CD4-positive, alpha-beta T cell treated with Interleukin-17A for 1 hour (primary cell): Measurements from ENCODE around the gene ATP4A.
"Not testable (repeated sequence)": the region's sequence is repeated elsewhere in the genome, so short reads cannot be mapped to it uniquely, and the experiment has no call there.

Experiments
- DNase-seq: peaks from one replicate; pipeline ENCODE4 v3.0.0-alpha.2; 2020

The ATP4A gene

DNA sequence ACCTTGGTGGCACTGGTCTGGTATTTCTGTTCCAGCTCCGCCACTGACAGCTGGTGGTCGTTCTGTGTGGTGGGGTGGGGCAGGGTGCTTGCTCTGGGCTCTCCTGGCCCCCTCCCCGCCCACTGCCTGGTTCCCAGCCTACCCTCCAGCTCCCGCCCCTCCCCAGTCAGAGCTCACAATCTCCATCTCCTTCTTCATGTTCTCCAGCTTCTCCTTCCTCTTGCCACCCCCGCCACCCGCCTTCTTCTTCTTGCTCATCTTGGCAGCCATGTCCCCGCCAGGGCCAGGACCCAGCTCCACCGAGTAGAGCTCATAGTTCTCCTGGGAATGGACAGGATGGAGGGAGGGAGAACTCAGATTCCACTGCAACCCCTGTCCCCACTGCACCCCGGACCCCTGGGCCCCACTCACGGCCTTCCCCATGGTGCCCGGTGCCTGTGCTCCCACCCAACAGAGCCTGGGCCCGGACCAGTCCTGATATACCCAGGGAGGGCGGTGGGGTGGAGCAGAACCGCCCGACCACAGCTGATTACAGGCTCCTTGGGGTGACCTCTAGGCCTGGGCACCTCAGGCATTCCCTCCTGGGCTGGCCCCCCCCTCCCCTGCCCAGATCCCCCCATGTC is at the start of gene ATP4A:
Gene ATP4A, minus strand, starts transcription at position 452 of the 623 bp plus-strand sequence. Its CDS starts 29 bp downstream, at position 423.
- no peak for DNase-seq

DNA sequence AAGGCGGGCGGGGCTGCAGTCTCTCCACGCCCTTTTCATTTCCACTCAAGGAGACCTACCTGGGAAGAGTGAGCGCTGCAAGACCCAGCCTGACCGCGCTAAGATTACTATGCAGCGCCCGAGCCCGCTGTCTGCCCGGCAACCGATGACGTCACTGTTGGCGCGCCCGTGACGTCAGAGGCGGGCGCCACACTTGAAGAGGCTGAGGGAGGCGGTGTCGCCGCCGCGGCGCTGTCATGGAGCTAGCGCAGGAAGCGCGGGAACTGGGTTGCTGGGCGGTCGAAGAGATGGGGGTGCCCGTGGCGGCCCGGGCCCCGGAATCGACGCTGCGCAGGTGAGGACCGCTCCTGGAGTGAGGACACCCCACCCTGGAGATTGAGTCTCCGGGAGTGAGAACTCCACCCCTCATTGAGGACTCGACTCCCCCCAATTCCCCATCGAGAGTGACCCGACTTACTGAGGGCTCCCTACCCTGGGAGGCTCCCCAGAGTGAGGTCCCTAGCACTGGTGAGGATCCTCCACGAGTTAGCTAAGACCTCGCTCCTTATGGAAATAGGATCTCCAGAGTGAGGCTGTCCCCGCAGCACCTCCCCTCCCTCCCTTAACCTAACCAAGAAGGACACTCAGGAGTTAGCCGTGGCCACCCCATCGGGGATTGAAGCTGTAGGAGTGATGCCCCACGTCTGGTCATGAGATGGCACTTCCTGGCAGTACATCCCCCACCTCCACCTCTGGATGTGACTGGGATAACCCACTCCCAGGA is 49.3 kb upstream of the ATP4A start, which contains the start of gene HAUS5:
Gene HAUS5, plus strand, starts transcription at position 177 of the 763 bp plus-strand sequence. Its CDS starts 60 bp downstream, at position 237.
- DNase-seq: peak; percentile 95

DNA sequence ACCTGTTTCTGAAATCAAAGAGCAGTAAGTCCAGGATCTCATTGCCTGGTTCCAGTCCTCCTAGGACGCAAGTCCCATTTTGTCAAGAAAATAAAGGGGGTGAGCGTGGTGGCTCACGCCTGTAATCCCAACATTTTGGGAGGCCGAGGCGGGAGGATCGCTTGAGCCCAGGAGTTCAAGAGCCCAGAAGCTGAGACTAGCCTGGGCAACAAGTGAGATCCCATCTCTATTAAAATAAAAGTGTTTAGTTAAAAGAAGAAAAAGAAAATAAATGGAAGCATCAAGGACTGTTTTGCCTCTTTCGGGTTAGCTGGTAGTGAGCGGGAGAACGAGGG is 48.7 kb upstream of the ATP4A start:
- no peak for DNase-seq

DNA sequence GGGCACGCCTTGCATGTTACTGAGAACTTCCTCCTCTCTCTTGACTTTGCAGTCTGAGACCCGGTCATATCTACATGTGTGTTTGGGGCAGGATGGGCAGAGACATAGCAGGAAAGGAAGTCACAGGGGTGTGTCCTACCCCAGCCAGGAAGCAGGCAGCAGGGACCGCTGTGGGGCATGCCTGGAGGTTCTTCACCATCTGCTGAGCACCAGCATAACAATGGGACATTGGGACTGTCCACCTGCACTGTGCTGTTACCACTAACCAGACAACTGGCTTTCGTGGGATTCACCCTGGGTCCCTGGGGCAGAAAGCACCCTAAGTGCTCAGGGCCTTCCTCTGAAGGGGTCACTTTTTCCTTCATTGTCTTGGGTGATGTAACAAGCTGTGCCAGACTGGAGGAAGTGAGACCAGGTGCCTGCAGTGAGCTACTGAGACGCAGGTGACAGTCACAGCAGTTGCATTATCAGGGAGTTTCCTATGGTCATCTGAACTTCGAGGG is 46.4 kb upstream of the ATP4A start:
- peak; percentile 56 for DNase-seq

DNA sequence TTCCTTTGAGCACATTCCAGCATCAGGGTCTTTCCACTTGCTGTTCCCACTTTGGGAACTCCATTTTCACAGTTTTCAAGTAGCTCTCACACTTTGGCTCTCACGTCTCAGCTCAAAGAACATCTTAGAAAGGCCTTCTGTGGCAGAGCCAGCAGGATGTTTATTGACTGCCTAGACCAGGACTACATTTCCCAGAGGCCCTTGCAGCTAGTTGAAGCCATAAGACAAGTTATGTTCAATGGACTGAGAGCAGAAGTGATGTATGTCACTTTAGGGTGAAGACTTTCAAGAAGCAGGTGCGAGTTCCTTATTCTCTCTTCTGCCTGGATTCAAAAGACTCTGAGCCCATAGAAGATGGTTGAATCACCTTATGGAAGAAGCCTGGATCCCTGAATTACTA is 44.8 kb upstream of the ATP4A start:
- peak; percentile 22 for DNase-seq

DNA sequence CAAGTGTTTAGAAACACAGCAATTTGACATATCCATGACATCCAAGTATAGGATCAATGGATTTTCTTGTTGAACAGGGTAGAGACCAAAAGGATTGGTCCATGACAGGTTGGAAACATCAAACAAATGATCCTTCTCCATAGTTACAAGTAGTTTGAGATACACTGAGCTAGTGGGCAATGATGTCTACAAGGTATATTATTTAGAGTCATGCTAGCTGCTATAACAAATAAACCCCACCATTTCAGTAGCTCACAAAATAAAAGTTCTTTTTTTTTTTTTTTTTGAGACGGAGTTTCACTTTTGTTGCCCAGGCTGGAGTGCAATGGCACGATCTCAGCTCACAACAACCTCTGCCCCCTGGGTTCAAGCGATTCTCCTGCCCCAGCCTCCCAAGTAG is 44.2 kb upstream of the ATP4A start:
- no peak for DNase-seq

DNA sequence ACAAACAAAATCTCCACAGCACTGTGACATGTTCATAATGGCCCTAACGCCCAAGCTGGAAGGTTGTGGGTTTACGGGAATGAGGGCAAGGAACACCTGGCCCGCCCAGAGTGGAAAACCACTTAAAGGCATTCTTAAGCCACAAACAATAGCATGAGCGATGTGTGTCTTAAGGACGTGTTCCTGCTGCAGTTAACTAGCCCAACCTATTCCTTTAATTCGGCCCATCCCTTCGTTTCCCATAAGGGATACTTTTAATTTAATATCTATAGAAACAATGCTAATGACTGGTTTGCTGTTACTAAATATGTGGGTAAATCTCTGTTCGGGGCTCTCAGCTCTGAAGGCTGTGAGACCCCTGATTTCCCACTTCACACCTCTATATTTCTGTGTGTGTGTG is 43.7 kb upstream of the ATP4A start:
- DNase-seq: not testable (repeated sequence)

DNA sequence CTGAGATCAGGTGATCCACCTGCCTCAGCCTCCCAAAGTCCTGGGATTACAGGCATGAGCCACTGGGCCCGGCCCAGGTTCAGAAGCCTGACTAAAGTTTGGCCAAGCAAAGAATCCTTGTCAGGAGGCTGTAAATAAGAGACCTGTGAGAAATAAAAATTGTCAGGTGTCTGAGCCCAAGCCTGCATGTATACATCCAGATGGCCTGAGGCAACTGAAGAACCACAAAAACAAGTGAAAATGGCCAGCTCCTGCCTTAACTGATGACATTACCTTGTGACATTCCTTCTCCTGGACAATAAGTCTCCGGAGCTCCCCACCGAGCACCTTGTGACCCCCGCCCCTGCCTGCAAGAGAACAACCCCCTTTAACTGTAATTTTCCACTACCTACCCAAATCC is 41.0 kb upstream of the ATP4A start:
- not testable (repeated sequence) for DNase-seq

DNA sequence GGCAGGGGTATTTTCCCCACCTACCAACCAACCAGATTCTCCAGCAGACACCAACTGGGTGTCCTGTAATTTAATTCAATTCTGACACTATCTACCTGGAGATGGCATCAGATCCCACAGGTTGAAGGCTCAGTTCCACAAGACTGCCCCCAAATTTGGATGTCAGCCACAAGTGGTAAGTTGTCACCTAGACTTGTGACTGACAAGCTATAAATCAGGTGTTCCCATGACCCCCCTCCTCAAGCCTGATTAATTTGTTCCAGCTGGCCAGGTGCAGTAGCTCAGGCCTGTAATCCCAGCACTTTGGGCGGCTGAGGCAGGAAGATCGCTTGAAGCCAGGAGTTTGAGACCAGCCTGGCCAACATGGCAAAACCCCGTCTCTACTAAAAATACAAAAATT is 38.5 kb upstream of the ATP4A start:
- DNase-seq: no peak

DNA sequence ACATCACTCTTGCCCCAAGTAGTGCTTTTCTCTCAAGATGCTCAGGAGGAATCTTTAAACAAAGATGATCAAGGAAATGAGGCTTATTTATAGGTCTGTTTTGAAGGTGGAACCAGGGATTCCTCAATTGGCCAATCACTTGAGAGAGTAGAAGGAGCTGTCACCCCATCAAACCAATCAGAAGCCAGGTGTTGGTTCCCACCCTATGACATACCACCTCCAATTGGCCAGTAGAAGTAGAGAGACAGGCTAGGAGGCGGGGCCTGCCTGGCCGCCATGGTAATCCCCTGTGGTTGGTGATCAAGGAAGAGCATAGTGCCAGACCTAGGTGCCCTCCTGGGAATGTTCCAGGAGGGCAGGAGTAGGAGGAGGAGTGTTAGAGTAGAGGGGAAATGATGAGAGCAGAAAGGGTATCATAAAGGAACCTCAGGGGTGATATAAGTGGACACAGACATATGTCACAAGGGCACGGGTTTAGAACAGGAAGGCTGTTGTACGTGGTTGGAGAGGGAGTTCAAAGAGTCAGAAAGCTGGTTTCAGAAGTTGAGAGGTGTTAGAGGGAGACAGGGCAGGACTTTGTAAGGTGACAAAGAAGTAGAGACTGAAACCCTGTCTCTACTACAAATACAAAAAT is 33.0 kb upstream of the ATP4A start:
- peak; percentile 9 for DNase-seq

DNA sequence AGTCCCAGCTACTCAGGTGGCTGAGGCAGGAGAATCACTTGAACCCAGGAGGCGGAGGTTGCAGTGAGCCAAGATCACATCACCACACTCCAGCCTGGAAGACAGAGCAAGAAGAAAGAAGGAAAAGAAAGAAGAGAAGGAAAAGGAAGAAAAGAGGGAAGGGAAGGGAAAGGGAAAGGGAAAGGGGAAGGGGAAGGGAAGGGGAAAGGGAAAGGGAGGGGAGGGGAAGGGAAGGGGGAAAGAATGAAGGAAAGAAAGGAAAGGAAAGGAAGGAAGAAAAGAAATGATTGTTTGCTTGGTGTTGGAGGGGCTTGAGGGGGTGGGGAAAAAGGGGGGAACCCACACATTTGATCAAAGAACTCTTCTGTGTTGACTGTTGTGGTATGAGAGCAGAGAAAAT is 32.5 kb upstream of the ATP4A start:
- DNase-seq: no peak

DNA sequence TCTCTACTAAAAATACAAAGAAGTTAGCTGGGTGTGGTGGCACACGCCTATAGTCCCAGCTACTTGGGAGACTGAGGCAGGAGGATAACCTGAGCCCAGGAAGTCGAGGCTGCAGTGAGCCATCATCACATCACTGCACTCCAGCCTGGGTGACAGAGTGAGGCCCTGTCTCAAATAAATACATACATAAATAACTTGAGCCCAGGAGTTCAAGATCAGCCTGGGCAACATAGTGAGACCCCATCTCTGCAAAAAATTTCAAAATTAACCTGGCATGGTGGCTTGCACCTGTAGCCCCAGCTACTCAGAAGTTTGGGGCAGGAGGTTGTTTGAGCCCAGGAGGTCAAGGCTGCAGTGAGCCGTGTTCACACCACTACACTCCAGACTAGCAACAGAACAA is 31.6 kb upstream of the ATP4A start:
- not testable (repeated sequence) for DNase-seq

DNA sequence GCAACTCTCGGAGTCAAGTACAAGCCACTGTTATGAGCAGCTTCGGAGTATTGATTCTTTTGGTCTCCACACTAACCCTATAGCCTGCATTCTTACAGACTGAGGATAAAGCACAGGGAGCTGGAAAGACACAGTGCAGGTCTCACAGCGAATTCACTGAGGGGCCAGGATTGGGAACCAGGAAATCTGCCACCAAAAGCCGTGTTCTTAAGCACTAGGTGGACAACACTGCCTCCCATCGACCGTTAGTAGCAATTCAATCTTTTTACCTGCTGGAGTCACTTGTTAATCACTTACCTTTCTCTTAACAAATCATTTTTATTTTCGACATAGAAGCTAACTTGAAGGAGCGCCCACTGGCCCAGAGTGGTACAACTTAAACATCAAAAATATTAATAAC is 28.8 kb upstream of the ATP4A start:
- DNase-seq: peak; percentile 43

DNA sequence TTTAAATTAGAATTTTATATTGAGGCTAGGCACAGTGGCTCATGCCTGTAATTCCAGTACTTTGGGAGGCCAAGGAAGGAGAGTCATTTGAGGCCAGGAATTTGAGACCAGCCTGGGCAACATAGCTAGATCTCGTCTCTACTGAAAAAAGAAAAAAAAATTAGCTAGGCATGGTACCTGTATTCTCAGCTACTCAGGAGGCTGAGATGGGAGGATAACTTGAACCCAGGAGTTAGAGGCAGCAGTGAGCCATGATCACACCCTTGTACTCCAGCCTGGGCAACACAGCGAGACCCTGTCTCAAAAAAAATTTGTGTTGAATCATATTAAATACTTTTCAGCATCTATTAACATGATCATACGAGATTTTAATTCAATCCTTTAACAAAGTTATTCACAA is 27.4 kb upstream of the ATP4A start:
- DNase-seq: no peak

DNA sequence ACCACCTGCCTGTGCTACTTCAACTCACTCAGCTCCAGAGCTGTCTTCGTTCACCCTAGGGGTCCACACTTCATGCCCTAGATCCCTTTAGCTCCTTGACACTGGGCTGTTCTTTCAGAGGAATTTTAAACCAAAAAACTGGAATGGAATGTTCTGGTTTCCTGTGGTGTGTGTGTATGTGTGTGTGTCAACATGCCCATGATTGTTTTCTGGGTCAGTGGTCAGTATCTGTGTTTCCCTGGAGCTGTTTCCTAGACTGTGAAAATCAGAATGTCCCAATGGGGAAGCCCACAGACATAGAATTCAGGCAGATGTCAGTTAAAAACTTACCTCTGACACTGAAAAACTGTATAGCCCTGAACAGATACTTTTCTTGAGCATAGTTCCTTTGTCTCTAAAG is 23.9 kb upstream of the ATP4A start:
- DNase-seq: no peak

DNA sequence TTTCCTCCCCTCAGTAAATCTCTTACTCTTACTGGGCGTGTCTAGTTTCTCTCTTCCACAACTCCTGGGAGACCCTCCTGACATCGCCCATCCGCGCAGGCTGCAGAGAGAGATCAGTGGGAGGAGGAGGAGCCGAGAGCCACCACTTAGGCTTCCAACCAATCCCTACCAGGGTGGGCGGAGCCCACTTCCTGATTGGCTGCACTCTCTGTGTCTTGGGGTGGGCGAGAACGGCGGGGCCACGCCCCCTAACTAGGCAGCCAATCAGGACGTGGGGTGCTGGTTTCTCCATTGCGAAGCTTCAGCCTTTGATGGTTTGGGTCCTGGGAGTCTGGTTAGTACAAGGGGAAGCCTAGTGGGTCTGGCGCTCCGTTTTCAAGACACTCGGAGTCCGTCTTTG is 22.4 kb upstream of the ATP4A start, which contains the start of gene PMIS2:
Gene PMIS2, plus strand, starts transcription at position 326 of the 400 bp plus-strand sequence. CDS start 87 bp downstream, outside the sequence.
- no peak for DNase-seq

DNA sequence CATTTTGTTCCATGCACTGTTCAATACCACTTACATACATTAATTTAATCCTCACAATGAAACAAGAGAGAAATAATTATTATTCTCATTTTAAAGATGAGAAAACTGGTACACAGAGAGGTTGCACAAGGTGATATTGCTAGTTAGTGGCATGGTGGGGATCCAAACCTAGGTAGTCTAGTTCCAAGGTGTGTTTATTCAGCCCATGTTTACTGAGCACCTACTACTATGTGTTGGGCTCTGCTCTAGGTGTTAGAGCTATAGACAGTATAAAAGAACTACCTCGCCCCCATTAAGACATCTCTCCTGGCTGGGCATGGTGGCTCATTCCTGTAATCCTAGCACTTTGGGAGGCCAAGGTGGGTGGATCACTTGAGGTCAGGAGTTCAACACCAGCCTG is 19.3 kb upstream of the ATP4A start:
- no peak for DNase-seq

DNA sequence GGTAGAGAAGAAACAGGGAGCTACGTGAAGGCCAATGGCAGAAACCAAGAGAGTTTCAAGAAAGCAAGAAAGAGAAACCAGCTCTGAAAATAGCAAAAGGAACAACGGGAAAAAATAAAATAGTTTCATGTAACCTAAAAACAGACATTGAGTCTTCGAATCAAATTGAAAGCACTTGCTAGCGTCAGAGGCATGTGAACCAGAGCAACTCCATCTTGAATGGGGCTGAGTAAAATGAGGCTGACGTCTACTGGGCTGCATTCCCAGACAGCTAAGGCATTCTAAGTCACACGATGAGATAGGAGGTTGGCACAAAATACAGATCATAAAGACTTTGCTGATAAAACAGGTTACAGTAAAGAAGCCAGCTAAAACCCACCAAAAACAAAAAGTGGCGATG is 15.2 kb upstream of the ATP4A start:
- DNase-seq: no peak

DNA sequence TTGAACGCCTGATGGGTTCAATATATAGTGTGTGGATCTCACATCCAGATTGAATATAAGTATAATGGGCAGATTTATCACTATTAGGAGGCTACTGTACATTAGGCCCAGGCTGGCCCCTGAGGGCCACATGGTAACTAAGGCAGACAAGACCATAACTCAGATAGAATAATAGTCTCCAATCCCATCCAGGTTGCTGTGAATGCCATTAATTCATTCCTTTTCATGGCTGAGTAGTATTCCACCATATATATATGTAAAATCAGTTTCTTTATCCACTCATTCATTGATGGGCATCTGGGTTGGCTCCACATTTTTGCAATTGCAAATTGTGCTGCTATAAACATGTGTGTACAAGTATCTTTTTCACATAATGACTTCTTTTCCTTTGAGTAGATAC is 14.5 kb upstream of the ATP4A start:
- no peak for DNase-seq

DNA sequence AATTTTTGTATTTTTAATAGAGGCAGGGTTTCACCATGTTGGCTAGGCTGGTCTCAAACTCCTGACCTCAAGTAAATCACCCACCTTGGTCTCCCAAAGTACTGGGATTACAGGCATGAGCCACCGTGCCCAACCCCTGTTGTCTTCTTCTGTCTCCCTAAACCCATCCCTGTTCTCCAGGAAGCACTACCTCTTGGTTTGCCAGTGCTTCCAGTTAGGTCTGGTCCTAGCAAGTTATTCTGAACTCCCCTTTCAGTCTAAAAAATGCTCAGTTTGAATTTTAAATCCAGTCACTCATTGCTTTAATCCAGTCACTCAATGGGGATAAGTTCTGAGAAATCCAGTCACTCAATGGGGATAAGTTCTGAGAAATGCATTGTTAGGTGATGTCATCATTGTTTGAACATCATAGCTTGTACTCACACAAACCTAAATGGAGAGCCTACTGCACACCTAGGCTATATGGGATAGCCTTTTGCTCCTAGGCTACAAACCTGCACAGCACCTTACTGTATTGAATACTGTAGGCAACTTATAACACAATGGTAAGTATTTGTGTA is 8.0 kb upstream of the ATP4A start:
- no peak for DNase-seq

DNA sequence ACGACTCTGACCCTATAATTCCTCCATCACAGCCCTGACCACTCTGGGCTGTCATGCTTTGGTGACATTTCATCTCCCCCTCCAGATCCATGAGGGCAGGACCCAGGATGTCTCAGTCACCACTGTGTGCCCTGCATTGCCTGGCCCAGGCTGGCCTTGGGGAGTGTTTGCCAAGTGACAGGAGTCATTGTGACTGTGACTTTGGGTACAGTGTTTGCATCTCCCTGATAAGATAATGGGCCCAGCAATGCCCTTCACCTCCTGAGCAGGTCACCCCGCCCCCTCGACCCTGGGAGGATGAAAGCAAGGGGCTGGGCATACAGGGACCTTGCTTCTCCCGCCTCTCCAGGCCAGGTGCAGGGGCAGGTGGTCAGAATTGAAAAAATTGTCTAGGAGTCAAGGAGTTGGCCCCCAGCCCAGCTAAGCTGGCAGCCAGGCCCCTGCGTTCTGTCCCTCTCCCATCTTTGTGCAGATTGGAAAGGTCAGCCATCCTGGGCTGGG is 5.9 kb upstream of the ATP4A start:
- DNase-seq: no peak

DNA sequence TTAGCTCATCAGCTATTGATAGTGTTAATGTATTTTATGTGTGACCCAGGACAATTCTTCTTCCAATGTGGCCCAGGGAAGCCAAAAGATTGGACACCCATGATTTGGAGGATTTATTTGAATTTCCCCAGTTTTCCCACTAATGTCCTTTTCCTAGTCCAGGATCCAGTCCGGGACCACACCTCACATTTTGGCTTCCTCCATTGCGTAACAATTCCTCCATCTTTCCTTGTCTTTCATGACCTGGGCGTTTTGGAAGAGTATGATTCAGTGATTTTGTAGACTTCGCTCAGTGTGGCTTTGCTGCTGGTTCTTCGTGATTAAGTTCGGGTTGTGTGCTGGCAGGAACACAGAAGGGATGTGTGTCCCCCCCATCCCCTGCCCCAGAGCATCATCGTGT is 3.3 kb upstream of the ATP4A start:
- no peak for DNase-seq
